Esophagus squamous epithelium (tissue), 5 donors: Measurements from ENCODE around the gene CYB5A. TPM values are rescaled to one million over a fixed set of nuclear protein-coding genes. Genes with fewer than 3 reads are reported as not detected.

Experiments used
- DNase-seq: peaks from one replicate; lab custom pipeline; 2025; lab: John Stamatoyannopoulos, UW
- H3K27ac ChIP-seq, 4 donors: fragments of 200-600 bp; sonication (generic); one replicate each; pipeline ENCODE4 v1.5.1; 2016 to 2019; ENCODE audit warnings: mild to moderate bottlenecking in 1 of 4
- H3K27me3 ChIP-seq, 4 donors: fragments of 200-600 bp; sonication (generic); 1 replicate in 3 of 4; 2 replicates in 1 of 4; pipeline versions ENCODE4 v1.5.1 to v1.6.0; 2017 to 2021; ENCODE audit warnings: antibody characterized with exemption in 1 of 4
- H3K36me3 ChIP-seq, 3 donors: fragments of 200-600 bp; sonication (generic); one replicate each; pipeline ENCODE4 v1.5.1; 2016 to 2019
- H3K4me1 ChIP-seq, 3 donors: fragments of 200-600 bp; sonication (generic); one replicate each; pipeline ENCODE4 v1.5.1; 2017 to 2019
- H3K4me3 ChIP-seq, 4 donors: fragments of 200-600 bp; sonication (generic); 1 replicate in 3 of 4; 2 replicates in 1 of 4; pipeline ENCODE4 v1.5.1; 2016 to 2019; ENCODE audit warnings: mild to moderate bottlenecking in 2 of 4, moderate library complexity in 1 of 4
- H3K9me3 ChIP-seq, 3 donors: fragments of 200-600 bp; sonication (generic); one replicate each; pipeline ENCODE4 v1.5.1; 2016 to 2019
- CTCF ChIP-seq, 6 experiments: fragments of 450-650 bp in 4 of 6; fragments of 200-600 bp in 2 of 6; sonication (generic) in 2 of 6; IDR thresholded peaks; one replicate each; pipeline ENCODE4 v1.5.1; 2016 to 2019; ENCODE audit warnings: antibody characterized with exemption in 6 of 6, mild to moderate bottlenecking in 4 of 6, moderate library complexity in 4 of 6
- POLR2A ChIP-seq, 4 donors: fragments of 450-650 bp; IDR thresholded peaks; one replicate each; pipeline ENCODE4 v1.6.1; 2017; ENCODE audit warnings: antibody characterized with exemption in 4 of 4, mild to moderate bottlenecking in 4 of 4, moderate library complexity in 3 of 4
- WGBS, 2 donors: methylation state at CpG; one replicate each; pipeline ENCODE4 v1.1.5; 2018; 5-methylcytosine and 5-hydroxymethylcytosine counted together
- intact Hi-C: fragments of 100-400 bp; cut with DNase I; formaldehyde crosslinking; loops from one replicate; pipeline ENCODE4 v1.15.0; 2022
- total RNA-seq, 4 donors: library from RNA; depleted of rRNA; stranded (reverse); fragments of >200 nt; gene quantifications; one replicate each; pipeline ENCODE4 v1.1.0, GENCODE V29; 2016
- donor health status: DM: yes; HTN: yes; CAD: no.

Gene CYB5A
- total RNA-seq, 4 donors from 2014 or later: 75.2 to 115 (median 90.3) TPM

- H3K27me3 ChIP-seq: no peaks in the 10 kb centered on the region
- WGBS, 2 donors: 79 to 83% methylated on average over 5 to 9 of the region's 9 CpGs
- H3K36me3 ChIP-seq: no peaks in the 10 kb centered on the region
- DNase-seq: no peak
- no peak overlapping the region for H3K4me3 ChIP-seq
- TF ChIP-seq CTCF (IDR thresholded peaks at IDR 0.05) (no peak), POLR2A (IDR thresholded peaks at IDR 0.05) (no peak)
- intact Hi-C loops: no loop called here
- H3K27ac ChIP-seq: no peak overlapping the region
- H3K4me1 ChIP-seq: peaks cover 0 to 8% (median 0%) of the 10 kb centered on the region in 3 donors
- no peaks in the 10 kb centered on the region for H3K9me3 ChIP-seq
These were observed 70.7 kb downstream of the CYB5A start for GRCh38 chr18:74221081-74221480.

- Histone ChIP-seq H3K27me3 (peaks cover 0 to 3% (median 0%) of the 10 kb centered on the region in 4 donors), H3K4me1 (peaks cover 0 to 8% (median 0%) of the 10 kb centered on the region in 3 donors), H3K4me3 (no peak overlapping the region), H3K9me3 (no peaks in the 10 kb centered on the region), H3K36me3 (no peaks in the 10 kb centered on the region), H3K27ac (no peak overlapping the region)
- WGBS, 2 donors: 81 to 89% methylated on average over 10 of the region's 10 CpGs
- no peak for TF ChIP-seq CTCF (IDR thresholded peaks at IDR 0.05)
- intact Hi-C loops: no loop called here
- DNase-seq: no peak
These were observed 72.7 kb downstream of the CYB5A start for GRCh38 chr18:74219056-74219455.

- WGBS, 2 donors: 62 to 63% methylated on average over 7 of the region's 7 CpGs
- Histone ChIP-seq H3K27me3 (peaks cover 0 to 3% (median 0%) of the 10 kb centered on the region in 4 donors), H3K9me3 (no peaks in the 10 kb centered on the region), H3K4me3 (no peak overlapping the region), H3K27ac (no peak overlapping the region), H3K36me3 (no peaks in the 10 kb centered on the region), H3K4me1 (peaks cover 0 to 12% (median 0%) of the 10 kb centered on the region in 3 donors)
- intact Hi-C loops: no loop called here
- no peak for DNase-seq
- TF ChIP-seq POLR2A (IDR thresholded peaks at IDR 0.05): no peak
- no peak for TF ChIP-seq CTCF (IDR thresholded peaks at IDR 0.05)
These were observed 74.2 kb downstream of the CYB5A start for GRCh38 chr18:74217476-74218143.

GRCh38 chr18:74216661-74217110, 75.1 kb downstream of the CYB5A start:
- no peak for DNase-seq
- H3K4me3 ChIP-seq: no peak overlapping the region
- H3K27ac ChIP-seq: no peak overlapping the region
- H3K27me3 ChIP-seq: peaks cover 0 to 3% (median 0%) of the 10 kb centered on the region in 4 donors
- H3K4me1 ChIP-seq: peaks cover 0 to 12% (median 0%) of the 10 kb centered on the region in 3 donors
- TF ChIP-seq CTCF (IDR thresholded peaks at IDR 0.05): no peak
- no peak for TF ChIP-seq POLR2A (IDR thresholded peaks at IDR 0.05)
- intact Hi-C loops: no loop called here
- H3K36me3 ChIP-seq: no peaks in the 10 kb centered on the region
- no peaks in the 10 kb centered on the region for H3K9me3 ChIP-seq
- WGBS, 2 donors: 75 to 89% methylated on average over 2 to 3 of the region's 3 CpGs

GRCh38 chr18:74215863-74216262, 75.9 kb downstream of the CYB5A start:
- TF ChIP-seq CTCF (IDR thresholded peaks at IDR 0.05) (no peak), POLR2A (IDR thresholded peaks at IDR 0.05) (no peak)
- no peak overlapping the region for H3K27ac ChIP-seq
- peaks cover 0 to 3% (median 0%) of the 10 kb centered on the region in 4 donors for H3K27me3 ChIP-seq
- no peak for DNase-seq
- H3K4me3 ChIP-seq: no peak overlapping the region
- intact Hi-C loops: no loop called here
- no peaks in the 10 kb centered on the region for H3K9me3 ChIP-seq
- H3K4me1 ChIP-seq: peaks cover 0 to 12% (median 0%) of the 10 kb centered on the region in 3 donors
- WGBS, 2 donors: 0 to 89% methylated on average over 1 of the region's 1 CpG
- no peaks in the 10 kb centered on the region for H3K36me3 ChIP-seq
